GM21737 (cell line): ENCODE measurements around the gene HLCS.

Source experiments
- ATAC-seq: cut with Tn5 transposase; IDR thresholded peaks from one replicate; pipeline ENCODE4 v1.9.1; 2021; ENCODE audit warnings: mild to moderate bottlenecking, moderate library complexity; ENCODE audit not compliant: unreplicated experiment

Gene HLCS

GRCh38 chr21:36915696-36916245 lies 50.7 kb downstream of the HLCS start:
- ATAC-seq, result no peak

GRCh38 chr21:36915014-36915695 lies 51.3 kb downstream of the HLCS start:
- no peak for ATAC-seq

GRCh38 chr21:36914244-36915013 lies 52.0 kb downstream of the HLCS start:
- no peak for ATAC-seq

GRCh38 chr21:36913247-36914169 lies 53.0 kb downstream of the HLCS start:
- no peak for ATAC-seq

- ATAC-seq, result no peak
These were observed 55.7 kb downstream of the HLCS start for GRCh38 chr21:36910581-36911307.

- ATAC-seq, result no peak
These were observed 56.4 kb downstream of the HLCS start for GRCh38 chr21:36909901-36910561.

GRCh38 chr21:36909423-36909822 lies 57.0 kb downstream of the HLCS start:
- ATAC-seq, result no peak

- no peak for ATAC-seq
These were observed 58.1 kb downstream of the HLCS start for GRCh38 chr21:36908260-36908908.

- ATAC-seq, result no peak
These were observed 62.3 kb downstream of the HLCS start for GRCh38 chr21:36904093-36904666.

GRCh38 chr21:36902793-36903192 lies 63.7 kb downstream of the HLCS start:
- ATAC-seq, result no peak

GRCh38 chr21:36902331-36902730 lies 64.1 kb downstream of the HLCS start:
- no peak for ATAC-seq

- ATAC-seq, result no peak
These were observed 64.9 kb downstream of the HLCS start for GRCh38 chr21:36901575-36901974.

GRCh38 chr21:36893581-36893980 lies 72.9 kb downstream of the HLCS start:
- ATAC-seq, result no peak

GRCh38 chr21:36892201-36892600 lies 74.3 kb downstream of the HLCS start:
- ATAC-seq, result no peak

GRCh38 chr21:36891692-36892091 lies 74.8 kb downstream of the HLCS start:
- no peak for ATAC-seq

- ATAC-seq, result no peak
These were observed 75.3 kb downstream of the HLCS start for GRCh38 chr21:36891121-36891520.

- no peak for ATAC-seq
These were observed 76.4 kb downstream of the HLCS start for GRCh38 chr21:36890086-36890485.

GRCh38 chr21:36889401-36889800 lies 77.1 kb downstream of the HLCS start:
- ATAC-seq, result no peak

- ATAC-seq, result no peak
These were observed 78.0 kb downstream of the HLCS start for GRCh38 chr21:36888466-36888865.
